Kidney epithelial cell (primary cell): Measurements from ENCODE around the gene NTM. TPM values are rescaled to one million over a fixed set of nuclear protein-coding genes. Genes with fewer than 3 reads are reported as not detected.

ENCODE experiments used
- DNase-seq: peaks from one replicate; pipeline ENCODE4 v3.0.0-alpha.2; 2010; ENCODE audit warnings: low read depth
- H3K27me3 ChIP-seq: 2 replicates; pipeline ENCODE4 v1.6.0; 2011; ENCODE audit warnings: low read length; ENCODE audit not compliant: control insufficient read depth, insufficient read depth
- H3K36me3 ChIP-seq: 2 replicates; pipeline ENCODE4 v1.5.1; 2011; ENCODE audit warnings: low read length; ENCODE audit not compliant: control insufficient read depth, insufficient read depth
- H3K4me3 ChIP-seq: 2 replicates; pipeline ENCODE4 v1.5.1; 2011; ENCODE audit warnings: low read depth, mild to moderate bottlenecking, control low read depth, low read length
- total RNA-seq: library from RNA; depleted of rRNA; stranded (reverse); fragments of >200 nt; gene quantifications from 2 replicates; pipeline ENCODE4 v1.2.3, GENCODE V29; 2015
- TF ChIP-seq, protein P1 (sequence below): IDR thresholded peaks from 2 replicates; pipeline ENCODE4 v1.5.1; 2011; ENCODE audit warnings: mild to moderate bottlenecking, moderate library complexity, low read length, control low read depth, inconsistent platforms; ENCODE audit not compliant: insufficient read depth, poor library complexity, severe bottlenecking

NTM gene
- total RNA-seq, 1 donor from 2014 or later: 111 TPM

DNA sequence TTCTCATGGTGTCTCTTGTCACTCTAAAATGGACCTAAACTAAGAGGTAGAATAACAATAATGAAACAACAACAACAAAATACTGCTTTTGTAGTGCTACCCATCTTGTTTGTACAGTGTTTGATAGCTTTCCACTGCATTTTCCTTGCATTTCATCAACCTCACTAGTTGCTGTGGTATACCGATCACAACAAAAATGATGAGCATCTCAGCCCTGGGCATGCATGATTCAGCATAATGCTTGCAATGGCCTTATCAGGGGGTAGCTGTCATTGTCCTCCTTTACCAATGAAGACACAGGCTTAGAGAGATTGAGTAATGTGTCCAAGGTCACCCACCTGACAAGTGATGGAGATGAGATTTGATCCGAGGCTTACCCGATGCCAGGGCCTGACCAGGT, 682.5 kb downstream of the NTM start:
- no peaks in the 10 kb centered on the region for H3K36me3 ChIP-seq
- H3K27me3 ChIP-seq: no peaks in the 10 kb centered on the region
- DNase-seq: no peak
- no peak overlapping the region for H3K4me3 ChIP-seq
- TF ChIP-seq, protein P1, sequence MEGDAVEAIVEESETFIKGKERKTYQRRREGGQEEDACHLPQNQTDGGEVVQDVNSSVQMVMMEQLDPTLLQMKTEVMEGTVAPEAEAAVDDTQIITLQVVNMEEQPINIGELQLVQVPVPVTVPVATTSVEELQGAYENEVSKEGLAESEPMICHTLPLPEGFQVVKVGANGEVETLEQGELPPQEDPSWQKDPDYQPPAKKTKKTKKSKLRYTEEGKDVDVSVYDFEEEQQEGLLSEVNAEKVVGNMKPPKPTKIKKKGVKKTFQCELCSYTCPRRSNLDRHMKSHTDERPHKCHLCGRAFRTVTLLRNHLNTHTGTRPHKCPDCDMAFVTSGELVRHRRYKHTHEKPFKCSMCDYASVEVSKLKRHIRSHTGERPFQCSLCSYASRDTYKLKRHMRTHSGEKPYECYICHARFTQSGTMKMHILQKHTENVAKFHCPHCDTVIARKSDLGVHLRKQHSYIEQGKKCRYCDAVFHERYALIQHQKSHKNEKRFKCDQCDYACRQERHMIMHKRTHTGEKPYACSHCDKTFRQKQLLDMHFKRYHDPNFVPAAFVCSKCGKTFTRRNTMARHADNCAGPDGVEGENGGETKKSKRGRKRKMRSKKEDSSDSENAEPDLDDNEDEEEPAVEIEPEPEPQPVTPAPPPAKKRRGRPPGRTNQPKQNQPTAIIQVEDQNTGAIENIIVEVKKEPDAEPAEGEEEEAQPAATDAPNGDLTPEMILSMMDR: no peak

DNA sequence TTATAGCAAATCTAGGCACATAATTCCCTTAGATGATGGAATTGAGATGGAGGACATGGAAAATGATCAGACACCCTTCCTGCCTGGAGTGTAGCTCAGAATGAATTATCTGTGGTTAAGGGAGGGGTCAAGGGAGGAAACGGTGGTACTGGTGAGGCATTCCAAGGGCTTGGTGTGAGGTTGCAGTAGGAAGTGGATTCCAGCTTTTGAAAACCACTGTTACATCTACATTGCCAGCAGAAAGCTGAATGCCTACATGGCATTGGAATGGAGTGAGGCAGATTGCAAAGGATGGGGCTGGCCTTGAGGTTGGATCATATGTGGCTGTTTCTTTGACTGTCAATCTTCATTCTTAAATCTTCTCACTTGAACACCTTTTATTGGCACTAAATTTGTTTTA, 684.4 kb downstream of the NTM start:
- TF ChIP-seq, protein P1: no peak
- peak; percentile 89 for DNase-seq
- Histone ChIP-seq H3K36me3 (no peaks in the 10 kb centered on the region), H3K4me3 (no peak overlapping the region), H3K27me3 (no peaks in the 10 kb centered on the region)

DNA sequence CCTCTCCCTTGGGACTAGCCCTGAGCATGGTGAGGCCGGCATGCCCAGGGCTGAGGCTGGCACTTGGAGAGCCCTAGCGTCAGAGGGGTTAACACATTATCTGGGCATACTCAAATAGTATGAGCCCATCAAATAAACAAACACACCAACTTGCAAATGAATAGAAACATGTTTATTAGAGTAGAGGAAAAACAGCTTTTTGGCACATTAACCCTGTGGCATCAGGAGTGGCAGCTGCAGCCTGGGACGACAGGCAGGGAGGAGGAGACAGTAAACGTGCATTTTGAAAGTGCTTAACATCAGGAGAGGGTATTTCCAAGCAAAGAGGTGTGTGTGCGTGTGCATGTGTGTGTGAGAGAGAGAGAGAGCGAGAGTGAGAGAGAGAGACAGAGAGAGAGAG, 684.9 kb downstream of the NTM start:
- Histone ChIP-seq H3K36me3 (no peaks in the 10 kb centered on the region), H3K27me3 (no peaks in the 10 kb centered on the region), H3K4me3 (no peak overlapping the region)
- TF ChIP-seq, protein P1: no peak
- DNase-seq: no peak

DNA sequence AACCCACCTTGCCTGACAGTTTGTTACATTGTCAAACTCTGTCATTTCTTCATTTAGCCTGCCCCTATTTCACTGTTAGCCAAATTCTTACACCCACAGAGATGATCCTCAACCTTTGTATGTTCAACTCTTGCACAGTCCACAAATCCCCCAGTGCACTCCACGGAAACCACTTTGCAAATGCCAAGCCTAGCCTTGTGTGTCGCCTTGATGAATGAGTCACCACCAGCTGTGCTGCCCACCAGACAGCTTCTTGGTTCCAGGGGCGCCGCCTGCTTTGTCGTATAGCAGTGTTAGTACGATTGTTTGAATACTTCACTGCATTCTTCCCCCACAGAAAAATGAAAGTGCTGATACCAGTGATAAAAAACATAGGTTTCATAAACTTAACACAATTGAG, 686.3 kb downstream of the NTM start:
- TF ChIP-seq, protein P1: no peak
- H3K27me3 ChIP-seq: no peaks in the 10 kb centered on the region
- H3K4me3 ChIP-seq: no peak overlapping the region
- no peaks in the 10 kb centered on the region for H3K36me3 ChIP-seq
- peak; percentile 88 for DNase-seq

DNA sequence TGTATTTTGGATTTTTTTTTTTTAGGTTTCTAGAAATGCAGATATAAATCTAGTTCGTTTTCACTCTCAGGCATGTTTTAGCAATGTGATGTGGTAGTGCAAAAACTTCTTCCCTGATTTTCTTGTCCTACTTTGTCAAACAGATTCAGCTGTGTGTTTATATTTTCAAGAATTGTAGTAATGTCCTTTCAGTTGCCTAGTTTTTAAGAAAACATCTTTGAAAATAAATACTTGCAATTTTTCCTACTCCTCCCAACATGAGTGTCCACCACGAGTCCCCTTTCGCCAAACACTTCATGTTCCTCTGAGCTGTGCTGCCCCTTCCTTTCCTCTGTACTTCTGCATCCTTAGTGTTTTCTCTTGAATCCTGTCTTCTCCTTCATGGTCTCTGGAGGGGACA, 686.9 kb downstream of the NTM start:
- TF ChIP-seq, protein P1: no peak
- Histone ChIP-seq H3K27me3 (no peaks in the 10 kb centered on the region), H3K4me3 (no peak overlapping the region), H3K36me3 (no peaks in the 10 kb centered on the region)
- DNase-seq: no peak

DNA sequence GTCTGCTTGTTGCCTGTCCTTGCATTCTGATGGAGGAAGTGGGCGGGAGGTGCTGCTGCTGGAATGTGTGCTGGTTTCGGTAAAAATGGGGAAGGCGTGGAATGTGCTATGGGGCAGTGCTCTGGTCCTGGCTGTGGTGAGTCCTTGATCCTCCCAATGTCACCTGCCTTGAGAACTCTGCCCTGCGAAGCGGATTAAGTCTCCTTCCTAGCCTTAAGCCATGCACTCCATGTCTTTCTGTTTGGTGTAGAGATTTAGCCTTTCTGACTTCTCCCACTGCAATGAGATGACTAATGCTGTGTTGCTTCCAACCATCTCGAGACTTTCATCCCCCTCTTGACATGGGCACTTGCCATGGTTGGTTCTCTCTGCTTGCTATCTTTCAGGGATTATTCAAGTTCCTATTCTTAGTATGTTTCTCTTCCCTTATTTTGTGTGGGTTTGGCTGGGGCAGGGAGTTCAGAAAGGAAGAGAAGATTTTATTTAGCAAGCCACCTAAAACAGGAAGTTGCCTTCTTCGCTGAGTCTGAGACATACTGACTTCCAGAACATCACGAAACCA, 687.9 kb downstream of the NTM start:
- no peaks in the 10 kb centered on the region for H3K36me3 ChIP-seq
- no peaks in the 10 kb centered on the region for H3K27me3 ChIP-seq
- no peak overlapping the region for H3K4me3 ChIP-seq
- TF ChIP-seq, protein P1: no peak
- no peak for DNase-seq
